Stimulated activated memory B cell treated with anti-CD40 and anti-IgM and Interleukin-4, amounts not matched to agents 10 μg/mL and 1 μg/mL and 100 μg/mL, for 72 hours (primary cell): ENCODE results near the gene CLCN2.
A peak's percentile ranks its signal among the peaks of the same experiment; 100 is the strongest.

ENCODE experiments used
- ATAC-seq: fragments of 150-1000 bp; cut with Tn5 transposase; 2 replicates; pipeline ENCODE4 v1.10.0; 2021
- H3K27ac Mint-ChIP-seq: one replicate; pipeline ENCODE4 v1.8.0; 2022; ENCODE audit warnings: mild to moderate bottlenecking, mixed read lengths
- H3K27me3 Mint-ChIP-seq: one replicate; pipeline ENCODE4 v1.8.0; 2022; ENCODE audit warnings: mixed read lengths
- H3K36me3 Mint-ChIP-seq: one replicate; pipeline ENCODE4 v1.8.0; 2022; ENCODE audit warnings: mixed read lengths
- H3K4me1 Mint-ChIP-seq: one replicate; pipeline ENCODE4 v1.8.0; 2022; ENCODE audit warnings: mixed read lengths
- H3K4me3 Mint-ChIP-seq: one replicate; pipeline ENCODE4 v1.8.0; 2022; ENCODE audit warnings: mild to moderate bottlenecking, moderate library complexity, mixed read lengths
- H3K9me3 Mint-ChIP-seq: one replicate; pipeline ENCODE4 v1.8.0; 2022; ENCODE audit warnings: mixed read lengths

CLCN2 gene

GRCh38 chr3:184333190-184333589 is 28.2 kb downstream of the CLCN2 start:
- Mint-ChIP-seq H3K36me3 (peaks cover 52% of the 10 kb centered on the region), H3K4me1 (peaks cover 48% of the 10 kb centered on the region), H3K27ac (peak overlapping the region; percentile 36), H3K4me3 (no peak overlapping the region), H3K9me3 (no peaks in the 10 kb centered on the region), H3K27me3 (peaks cover 11% of the 10 kb centered on the region)
- no peak for ATAC-seq

- Mint-ChIP-seq H3K36me3 (peaks cover 59% of the 10 kb centered on the region), H3K4me1 (peaks cover 41% of the 10 kb centered on the region), H3K27ac (peak overlapping the region; percentile 36), H3K9me3 (no peaks in the 10 kb centered on the region), H3K27me3 (peaks cover 4% of the 10 kb centered on the region), H3K4me3 (no peak overlapping the region)
- no peak for ATAC-seq
Measured at GRCh38 chr3:184332370-184333090, 28.9 kb downstream of the CLCN2 start.

- ATAC-seq = no peak
- Mint-ChIP-seq H3K27ac (peak overlapping the region; percentile 43), H3K27me3 (no peaks in the 10 kb centered on the region), H3K4me1 (peaks cover 16% of the 10 kb centered on the region), H3K9me3 (no peaks in the 10 kb centered on the region), H3K36me3 (peaks cover 92% of the 10 kb centered on the region), H3K4me3 (no peak overlapping the region)
Measured at GRCh38 chr3:184328516-184328915, 32.9 kb downstream of the CLCN2 start.

- Mint-ChIP-seq H3K9me3 (no peaks in the 10 kb centered on the region), H3K4me3 (no peak overlapping the region), H3K4me1 (peaks cover 5% of the 10 kb centered on the region), H3K27ac (no peak overlapping the region), H3K36me3 (peaks cover 89% of the 10 kb centered on the region), H3K27me3 (no peaks in the 10 kb centered on the region)
- ATAC-seq = no peak
Measured at GRCh38 chr3:184327171-184327570, 34.2 kb downstream of the CLCN2 start.

- no peak overlapping the region for H3K4me3 Mint-ChIP-seq
- H3K36me3 Mint-ChIP-seq = peaks cover 89% of the 10 kb centered on the region
- H3K27ac Mint-ChIP-seq = peak overlapping the region; percentile 52
- no peak for ATAC-seq
- peaks cover 14% of the 10 kb centered on the region for H3K4me1 Mint-ChIP-seq
- H3K9me3 Mint-ChIP-seq = no peaks in the 10 kb centered on the region
- H3K27me3 Mint-ChIP-seq = no peaks in the 10 kb centered on the region
Measured at GRCh38 chr3:184325715-184326369, 35.6 kb downstream of the CLCN2 start.

- H3K4me3 Mint-ChIP-seq = no peak overlapping the region
- peaks cover 14% of the 10 kb centered on the region for H3K4me1 Mint-ChIP-seq
Measured at GRCh38 chr3:184325269-184325668, 36.1 kb downstream of the CLCN2 start.

GRCh38 chr3:184323696-184324095 is 37.7 kb downstream of the CLCN2 start:
- Mint-ChIP-seq H3K9me3 (no peaks in the 10 kb centered on the region), H3K4me3 (no peak overlapping the region), H3K27ac (no peak overlapping the region), H3K36me3 (peaks cover 89% of the 10 kb centered on the region), H3K27me3 (no peaks in the 10 kb centered on the region), H3K4me1 (peaks cover 22% of the 10 kb centered on the region)
- ATAC-seq = no peak

More at GRCh38 chr3:184325269-184325668, 36.1 kb downstream of the CLCN2 start:
- Mint-ChIP-seq H3K36me3 (peaks cover 92% of the 10 kb centered on the region), H3K27me3 (no peaks in the 10 kb centered on the region), H3K9me3 (no peaks in the 10 kb centered on the region), H3K27ac (peak overlapping the region; percentile 52)
- ATAC-seq = no peak

GRCh38 chr3:184322731-184323487 is 38.5 kb downstream of the CLCN2 start:
- Mint-ChIP-seq H3K36me3 (peaks cover 84% of the 10 kb centered on the region), H3K27me3 (no peaks in the 10 kb centered on the region), H3K27ac (no peak overlapping the region), H3K9me3 (no peaks in the 10 kb centered on the region), H3K4me3 (no peak overlapping the region), H3K4me1 (peaks cover 23% of the 10 kb centered on the region)
- no peak for ATAC-seq

GRCh38 chr3:184321666-184322065 is 39.7 kb downstream of the CLCN2 start:
- peaks cover 83% of the 10 kb centered on the region for H3K36me3 Mint-ChIP-seq
- ATAC-seq = no peak
- H3K9me3 Mint-ChIP-seq = no peaks in the 10 kb centered on the region
- no peak overlapping the region for H3K4me3 Mint-ChIP-seq
- H3K27ac Mint-ChIP-seq = no peak overlapping the region
- H3K27me3 Mint-ChIP-seq = no peaks in the 10 kb centered on the region
- H3K4me1 Mint-ChIP-seq = peaks cover 35% of the 10 kb centered on the region

GRCh38 chr3:184320104-184320445 is 41.3 kb downstream of the CLCN2 start:
- Mint-ChIP-seq H3K27me3 (no peaks in the 10 kb centered on the region), H3K9me3 (no peaks in the 10 kb centered on the region), H3K27ac (no peak overlapping the region), H3K36me3 (peaks cover 72% of the 10 kb centered on the region), H3K4me1 (peaks cover 49% of the 10 kb centered on the region), H3K4me3 (no peak overlapping the region)
- no peak for ATAC-seq

GRCh38 chr3:184317201-184317600 is 44.2 kb downstream of the CLCN2 start:
- H3K27ac Mint-ChIP-seq = peak overlapping the region; percentile 18
- peak overlapping the region; percentile 5 for H3K4me3 Mint-ChIP-seq
- H3K9me3 Mint-ChIP-seq = no peaks in the 10 kb centered on the region
- peaks cover 49% of the 10 kb centered on the region for H3K4me1 Mint-ChIP-seq
- H3K27me3 Mint-ChIP-seq = no peaks in the 10 kb centered on the region
- H3K36me3 Mint-ChIP-seq = peaks cover 46% of the 10 kb centered on the region
- no peak for ATAC-seq

- Mint-ChIP-seq H3K27ac (peak overlapping the region; percentile 36), H3K36me3 (peaks cover 42% of the 10 kb centered on the region), H3K4me1 (peaks cover 46% of the 10 kb centered on the region), H3K27me3 (no peaks in the 10 kb centered on the region), H3K9me3 (no peaks in the 10 kb centered on the region), H3K4me3 (peak overlapping the region; percentile 65)
- ATAC-seq = no peak
Measured at GRCh38 chr3:184316792-184317191, 44.6 kb downstream of the CLCN2 start.

- peaks cover 35% of the 10 kb centered on the region for H3K36me3 Mint-ChIP-seq
- H3K4me1 Mint-ChIP-seq = peaks cover 40% of the 10 kb centered on the region
- H3K27me3 Mint-ChIP-seq = no peaks in the 10 kb centered on the region
- H3K27ac Mint-ChIP-seq = peak overlapping the region; percentile 36
- H3K9me3 Mint-ChIP-seq = no peaks in the 10 kb centered on the region
- ATAC-seq = no peak
- H3K4me3 Mint-ChIP-seq = peak overlapping the region; percentile 65
Measured at GRCh38 chr3:184315871-184316661, 45.3 kb downstream of the CLCN2 start.

- peaks cover 40% of the 10 kb centered on the region for H3K4me1 Mint-ChIP-seq
- ATAC-seq = peak; percentile 1
- H3K9me3 Mint-ChIP-seq = no peaks in the 10 kb centered on the region
- no peaks in the 10 kb centered on the region for H3K27me3 Mint-ChIP-seq
- H3K27ac Mint-ChIP-seq = peak overlapping the region; percentile 36
- peaks cover 29% of the 10 kb centered on the region for H3K36me3 Mint-ChIP-seq
- peak overlapping the region; percentile 65 for H3K4me3 Mint-ChIP-seq
Measured at GRCh38 chr3:184315543-184315867, 45.9 kb downstream of the CLCN2 start.
